HG03457 (cell line): Measurements from ENCODE around the gene TRIO.
"Not testable (repeated sequence)": the region's sequence is repeated elsewhere in the genome, so short reads cannot be mapped to it uniquely, and the experiment has no call there.

ENCODE experiments used
- ATAC-seq: cut with Tn5 transposase; IDR thresholded peaks from one replicate; pipeline ENCODE4 v1.9.1; 2021; ENCODE audit warnings: moderate number of reproducible peaks; ENCODE audit not compliant: unreplicated experiment

Gene TRIO

DNA sequence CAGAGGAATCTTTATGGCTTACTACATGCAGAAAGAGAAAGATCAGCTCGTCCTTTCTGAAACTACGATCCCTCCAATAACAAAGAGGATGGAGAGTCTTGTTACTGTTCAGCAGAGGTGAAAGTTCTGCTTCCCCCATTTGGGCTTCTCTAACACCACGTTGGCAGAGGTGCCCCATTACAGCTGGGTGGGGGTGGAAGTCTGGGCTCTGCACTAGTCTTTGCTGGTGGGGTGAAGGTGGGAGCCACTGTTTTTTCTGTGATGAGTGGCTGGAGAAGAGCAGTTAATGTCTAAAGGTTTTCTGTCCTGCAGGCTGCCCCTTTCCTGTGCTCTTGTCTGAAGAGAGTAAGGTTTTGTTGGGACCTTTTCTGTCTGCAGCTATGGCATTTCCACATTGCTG, 373.8 kb downstream of the TRIO start:
- no peak for ATAC-seq

DNA sequence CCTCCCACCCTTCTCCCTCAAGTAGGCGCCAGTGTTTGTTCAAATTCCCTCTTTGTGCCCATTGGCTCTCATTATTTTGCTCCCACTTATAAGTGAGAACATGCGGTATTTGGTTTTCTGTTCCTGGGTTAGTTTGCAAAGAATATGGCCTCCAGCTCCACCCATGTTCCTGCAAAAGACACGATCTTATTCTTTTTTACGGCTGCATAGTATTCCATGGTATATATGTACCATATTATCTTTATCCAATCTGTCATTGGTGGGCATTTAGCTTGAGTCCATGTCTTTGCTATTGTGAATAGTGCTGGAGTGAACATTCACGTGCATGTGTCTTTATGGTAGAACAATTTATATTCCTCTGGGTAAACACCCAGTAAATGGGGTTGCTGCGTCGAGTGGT, 375.5 kb downstream of the TRIO start:
- no peak for ATAC-seq

DNA sequence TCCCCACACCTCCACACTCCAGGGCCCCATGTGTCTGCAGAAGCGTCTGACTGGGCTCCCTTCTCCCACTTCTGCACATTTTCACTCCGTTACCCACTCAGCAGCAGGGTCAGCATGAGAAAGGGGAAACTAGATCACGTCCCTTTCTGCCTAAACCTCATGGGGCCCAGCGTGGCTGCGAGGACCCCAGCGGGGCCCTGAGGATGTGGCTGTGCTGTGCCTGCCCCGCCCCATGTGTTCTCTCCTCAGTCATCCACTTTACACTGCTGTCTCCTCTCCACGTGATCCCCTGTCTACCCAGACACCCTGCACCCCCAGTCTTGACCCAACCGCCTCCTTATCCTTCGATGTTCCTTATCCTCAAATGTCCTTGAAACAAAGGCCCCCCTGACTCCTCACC, 378.6 kb downstream of the TRIO start:
- no peak for ATAC-seq

DNA sequence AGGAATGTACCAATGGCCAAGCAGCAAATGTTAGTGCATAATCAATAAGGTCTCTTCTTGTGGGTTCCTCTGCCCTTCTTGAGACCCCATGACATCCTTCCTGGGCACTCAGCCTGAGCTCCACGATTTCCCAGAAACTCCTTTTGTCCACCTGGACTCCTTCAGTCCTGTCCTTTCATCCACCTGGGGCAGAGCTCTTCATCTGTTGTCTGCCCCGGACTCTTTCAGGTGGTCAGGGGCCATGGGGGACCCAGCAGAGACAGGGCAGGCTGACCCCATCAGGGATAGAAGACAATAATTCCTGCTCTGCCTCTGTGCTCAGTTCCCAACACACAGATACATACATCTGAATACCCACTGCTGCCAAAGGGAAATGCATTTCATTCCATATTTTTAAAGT, 379.6 kb downstream of the TRIO start:
- no peak for ATAC-seq

DNA sequence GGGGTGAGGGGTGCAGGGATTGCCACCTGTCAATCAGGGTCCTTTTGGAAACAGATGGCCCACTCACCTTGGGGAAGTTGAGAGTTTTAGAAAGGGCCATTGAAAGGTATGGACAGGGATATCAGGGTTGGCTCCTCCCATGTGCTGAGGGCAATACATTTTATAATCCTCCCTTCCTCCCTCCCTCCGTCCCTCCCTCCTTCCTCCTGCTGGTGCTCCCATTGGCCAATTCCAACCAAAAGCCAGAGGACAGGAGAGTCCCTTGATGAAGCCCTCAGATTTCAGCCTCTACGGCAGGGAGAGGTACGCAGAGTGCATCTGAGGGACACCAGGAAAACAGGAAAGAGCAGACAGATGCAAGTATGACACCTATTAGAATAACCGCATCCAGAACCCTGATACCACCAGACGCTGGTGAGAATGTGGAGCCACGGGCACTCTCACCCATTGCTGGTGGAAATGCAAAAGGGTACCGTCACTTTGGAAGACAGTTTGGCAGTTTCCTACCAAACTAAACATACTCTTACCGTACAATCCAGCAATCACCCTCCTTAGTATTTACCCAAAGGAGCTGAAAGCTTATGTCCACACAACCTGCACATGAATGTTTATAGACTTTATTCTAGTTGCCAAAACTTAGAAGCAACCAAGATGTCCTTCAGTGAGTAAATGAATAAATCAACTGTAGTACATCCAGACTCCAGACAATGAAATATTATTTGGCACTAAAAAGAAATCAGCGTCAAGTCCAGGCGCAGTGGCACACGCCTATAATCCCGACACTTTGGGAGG, 380.3 kb downstream of the TRIO start:
- ATAC-seq = no peak

DNA sequence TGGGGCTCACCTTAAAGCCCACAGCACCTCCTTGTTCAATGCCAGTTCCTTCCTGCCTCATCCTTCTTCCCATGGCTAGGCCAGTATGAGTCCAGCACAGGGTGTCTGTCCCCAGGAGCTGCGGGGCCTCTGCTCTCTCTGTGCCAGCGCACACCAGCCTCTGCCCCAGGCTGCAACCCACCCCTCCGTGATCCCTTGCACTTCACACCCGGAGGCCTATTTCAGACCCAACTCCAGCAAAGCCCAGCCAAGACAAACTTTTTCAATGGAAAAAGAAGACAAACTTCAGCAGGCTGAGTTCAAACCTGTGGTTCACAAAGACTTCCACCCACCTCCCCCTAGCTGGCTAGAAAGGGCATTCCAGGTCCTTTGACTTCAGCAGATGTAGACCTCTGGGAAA, 382.3 kb downstream of the TRIO start:
- no peak for ATAC-seq

DNA sequence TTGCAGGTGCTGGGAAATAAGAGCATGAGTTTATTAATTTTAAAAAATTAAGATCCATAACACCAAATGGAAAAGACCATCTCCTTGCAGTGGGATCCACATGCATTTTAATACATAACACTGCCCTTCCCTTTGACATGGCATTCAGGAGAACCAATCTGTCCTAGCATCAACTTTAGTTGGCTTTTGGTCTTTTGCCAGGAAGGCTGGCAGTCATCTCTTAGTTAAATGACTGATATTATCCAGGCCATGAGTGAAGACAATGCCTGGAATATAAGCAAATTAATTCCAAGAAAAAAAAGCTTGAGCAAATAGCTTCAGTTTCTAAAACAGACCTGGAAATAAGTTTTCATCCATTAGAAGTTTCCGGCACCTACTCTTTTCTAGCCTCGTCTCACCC, 383.4 kb downstream of the TRIO start:
- ATAC-seq = no peak

DNA sequence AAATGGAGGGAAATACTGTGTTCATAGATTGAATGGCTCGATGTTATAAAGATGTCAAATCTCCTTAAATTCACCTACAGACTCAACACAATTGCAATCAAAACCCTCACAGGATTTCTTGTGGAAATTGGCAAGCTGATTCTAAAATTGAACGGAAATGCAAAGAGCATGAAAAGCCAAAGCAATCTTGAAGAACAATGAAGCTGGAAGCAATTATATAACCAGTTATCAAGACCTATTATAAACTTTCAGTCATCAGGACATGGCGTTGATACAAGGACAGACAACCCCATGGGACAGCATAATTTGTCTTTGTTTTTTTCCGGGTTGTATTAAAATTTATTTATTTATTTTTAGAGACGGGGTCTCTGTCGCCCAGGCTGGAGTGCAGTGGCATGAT, 385.0 kb downstream of the TRIO start:
- no peak for ATAC-seq

DNA sequence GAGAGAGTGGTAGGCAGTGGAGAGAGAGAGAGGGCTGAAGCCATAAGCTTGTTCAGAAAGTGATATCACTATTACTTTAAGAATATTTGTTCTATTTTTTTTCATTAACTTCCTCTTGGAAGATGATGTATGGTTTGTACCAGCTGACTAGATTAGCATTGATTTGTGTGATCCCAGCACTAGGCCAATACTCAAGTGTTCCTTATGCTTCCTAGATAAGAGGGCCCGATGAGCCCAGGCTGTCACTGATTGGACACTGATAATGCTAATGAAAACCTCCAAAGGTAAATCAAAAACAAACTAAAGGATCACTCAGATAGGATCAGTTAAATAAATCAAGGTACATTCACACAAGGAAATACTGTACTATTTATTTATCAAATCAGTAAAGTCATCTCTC, 385.8 kb downstream of the TRIO start:
- ATAC-seq = no peak

DNA sequence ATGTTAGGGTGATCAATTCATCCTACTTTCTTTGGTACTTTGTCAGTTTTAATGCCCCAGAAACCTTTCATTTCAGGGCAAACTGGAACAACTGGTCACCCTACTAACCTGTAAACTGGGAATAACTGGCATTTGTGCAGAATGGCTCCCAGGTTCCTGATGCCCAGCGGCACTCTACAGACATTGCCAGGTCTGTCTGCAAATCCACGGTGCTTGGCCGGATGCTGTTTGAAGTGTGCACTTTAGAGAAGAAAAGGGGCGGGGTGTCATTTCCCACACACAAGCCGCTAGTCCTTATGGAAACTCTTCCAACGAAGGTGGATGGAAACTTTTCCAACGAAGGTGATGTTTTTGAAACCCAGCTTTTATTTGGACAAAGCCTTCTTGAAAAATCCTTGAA, 388.5 kb downstream of the TRIO start:
- no peak for ATAC-seq

DNA sequence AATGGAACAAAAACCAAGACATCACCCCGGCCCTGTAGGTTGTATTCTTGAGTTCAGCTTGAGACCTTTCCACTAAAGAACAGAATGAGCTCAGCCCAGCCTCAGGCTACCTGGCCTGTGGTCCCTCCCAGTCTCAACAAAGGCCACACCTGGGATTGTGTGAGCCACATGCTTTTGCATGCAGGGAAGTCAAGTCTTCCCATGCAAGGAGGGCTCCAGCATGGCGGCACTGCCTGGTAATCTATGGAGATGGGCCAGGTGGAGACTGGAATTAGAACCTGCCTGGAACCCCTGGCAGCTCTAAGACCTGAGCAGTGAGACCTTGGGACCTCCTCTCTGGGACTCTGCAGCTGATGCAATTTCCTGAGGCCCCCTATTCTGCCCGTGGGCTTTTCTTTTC, 389.0 kb downstream of the TRIO start:
- ATAC-seq = no peak

DNA sequence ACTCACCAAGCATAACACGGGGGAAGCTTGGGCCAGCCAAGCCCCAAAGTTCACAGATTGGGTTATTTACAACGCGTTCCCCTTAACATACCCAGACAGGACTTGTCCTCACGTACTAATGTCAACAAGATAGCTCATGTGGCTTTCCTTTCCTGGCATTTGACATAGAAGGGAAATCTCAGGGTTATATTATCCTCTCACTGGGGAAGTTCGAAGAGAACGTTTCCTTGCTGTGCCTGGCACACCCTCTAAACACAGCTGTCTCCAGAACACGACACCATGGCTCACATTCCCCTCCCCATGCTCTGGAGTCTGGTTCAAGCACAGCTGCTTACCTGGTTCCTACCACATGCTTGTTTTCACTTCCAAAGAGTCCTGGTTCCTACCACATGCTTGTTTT, 391.6 kb downstream of the TRIO start:
- no peak for ATAC-seq

DNA sequence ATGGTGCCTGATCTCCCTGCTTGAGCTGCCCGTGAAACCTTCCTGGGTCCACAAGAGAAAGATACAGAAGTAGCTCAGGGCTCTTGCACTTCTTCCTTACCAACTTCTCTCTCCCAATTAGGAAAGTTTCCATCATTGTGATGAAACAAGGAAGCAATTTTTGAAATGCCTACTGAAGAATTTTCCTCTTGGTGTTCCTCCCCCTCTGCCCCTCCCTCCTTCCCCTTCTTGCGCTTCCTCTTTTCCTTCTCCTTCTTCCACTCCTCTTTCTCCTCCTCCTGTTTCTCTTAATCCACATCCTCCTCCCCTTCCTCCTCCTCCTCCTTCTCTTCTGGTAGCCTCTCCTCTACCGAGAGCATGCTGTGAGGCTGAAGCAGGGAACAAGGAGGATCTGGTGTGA, 402.2 kb downstream of the TRIO start:
- ATAC-seq = no peak

DNA sequence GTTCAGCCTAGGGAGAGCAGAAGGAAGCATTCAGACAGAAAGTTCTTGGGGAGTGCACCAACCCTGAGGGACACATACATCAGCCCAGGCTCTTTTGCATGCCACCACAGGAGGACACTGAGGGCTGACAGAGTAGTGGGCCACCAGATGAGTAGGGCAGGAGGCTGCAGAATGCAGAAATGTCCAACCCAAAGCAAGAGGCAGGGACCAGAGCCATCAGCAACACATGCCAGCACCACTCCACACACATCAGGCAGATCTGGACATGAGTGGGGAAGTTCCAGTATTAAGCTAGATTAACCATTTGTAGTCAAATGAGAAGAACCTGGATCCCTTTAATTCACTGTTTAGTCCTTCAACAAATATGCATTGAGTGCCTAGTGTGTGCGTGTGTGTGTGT, 402.7 kb downstream of the TRIO start:
- ATAC-seq = no peak

DNA sequence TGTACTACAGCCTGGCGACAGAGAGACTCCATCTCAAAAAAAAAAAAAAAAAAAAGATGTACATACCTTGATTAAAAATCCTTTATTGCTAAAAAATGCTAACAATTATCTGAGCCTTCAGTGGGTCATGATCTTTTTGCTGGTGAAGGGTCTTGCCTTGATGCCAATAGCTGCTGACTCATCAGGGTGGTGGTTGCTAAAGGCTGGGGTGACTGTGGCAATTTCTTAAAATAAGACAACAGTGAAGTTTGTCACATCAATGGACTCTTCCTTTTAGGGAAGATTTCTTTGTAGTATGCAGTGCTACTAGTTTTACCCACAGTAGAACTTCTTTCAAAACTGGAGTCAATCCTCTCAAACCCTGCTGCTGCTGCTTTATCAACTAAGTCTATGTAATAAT, 404.5 kb downstream of the TRIO start:
- no peak for ATAC-seq

DNA sequence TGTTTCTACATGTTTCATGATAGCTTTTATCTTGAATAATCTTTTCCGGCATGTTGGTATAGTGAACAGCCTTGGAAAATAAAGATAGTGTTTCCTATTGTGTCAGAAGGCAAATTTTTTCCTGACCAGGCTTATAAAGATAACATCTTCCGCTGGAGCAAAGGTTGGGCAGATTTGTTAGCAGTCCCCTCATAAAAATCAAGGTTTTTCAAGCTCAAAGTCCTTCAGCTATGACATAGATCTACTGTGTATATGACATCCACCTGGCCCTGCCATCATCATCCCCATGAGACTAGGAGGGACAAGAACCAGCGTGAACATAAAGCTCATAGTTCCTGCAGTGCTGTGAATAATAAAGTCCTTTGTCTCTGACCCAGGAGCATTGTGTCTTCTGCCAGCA, 408.1 kb downstream of the TRIO start:
- ATAC-seq = no peak

DNA sequence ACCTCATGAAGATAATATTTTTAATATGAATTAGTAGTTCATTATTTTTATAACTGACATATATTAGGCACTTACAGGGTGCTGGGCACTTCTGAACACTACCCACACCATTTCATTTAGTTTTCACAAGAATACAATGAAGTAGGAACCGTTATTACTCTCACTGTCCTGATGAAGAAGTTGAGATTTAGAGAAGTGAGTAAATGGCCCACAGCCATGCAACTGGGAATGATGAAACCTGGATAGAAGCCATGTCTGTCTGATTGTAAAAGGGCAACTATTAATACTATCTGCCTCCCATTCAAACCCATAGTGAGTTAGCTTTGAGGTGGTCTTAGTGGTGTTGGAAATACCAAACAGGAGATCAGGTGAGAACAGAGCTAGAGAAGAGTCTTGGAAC, 408.9 kb downstream of the TRIO start:
- ATAC-seq = no peak

DNA sequence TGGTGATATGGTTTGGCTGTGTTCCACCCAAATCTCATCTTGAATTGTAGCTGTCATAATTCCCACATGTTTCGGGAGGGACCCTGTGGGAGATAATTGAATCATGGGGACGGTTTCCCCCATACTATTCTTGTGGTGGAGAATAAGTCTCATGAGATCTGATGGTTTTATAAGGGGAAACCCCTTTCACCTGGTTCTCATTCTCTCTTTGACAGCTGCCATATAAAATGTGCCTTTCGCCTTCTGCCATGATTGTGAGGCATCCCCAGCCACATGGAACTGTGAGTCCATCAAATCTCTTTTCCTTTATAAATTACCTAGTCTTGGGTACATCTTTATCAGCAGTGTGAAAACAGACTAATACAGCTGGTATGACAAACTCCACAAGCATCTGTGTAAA, 411.1 kb downstream of the TRIO start:
- ATAC-seq = not testable (repeated sequence)

DNA sequence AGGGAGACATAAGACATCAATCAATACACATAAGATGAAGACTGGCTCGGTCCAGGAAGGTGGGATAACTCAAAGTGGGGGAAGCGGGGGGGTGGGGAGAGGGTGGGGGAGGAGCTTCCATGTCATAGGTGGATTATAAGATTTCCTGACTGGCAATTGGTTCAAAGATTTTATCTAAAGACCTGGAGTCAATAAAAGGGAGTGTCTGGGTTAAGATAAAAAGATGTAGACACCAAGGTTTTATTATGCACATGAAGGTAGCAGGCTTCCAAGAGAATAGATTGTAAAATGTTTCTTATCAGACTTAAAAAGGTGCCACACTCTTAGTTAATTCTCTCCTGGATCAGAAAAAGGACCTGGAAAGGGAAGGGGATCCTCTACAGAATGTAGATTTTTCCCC, 412.9 kb downstream of the TRIO start:
- ATAC-seq = no peak

DNA sequence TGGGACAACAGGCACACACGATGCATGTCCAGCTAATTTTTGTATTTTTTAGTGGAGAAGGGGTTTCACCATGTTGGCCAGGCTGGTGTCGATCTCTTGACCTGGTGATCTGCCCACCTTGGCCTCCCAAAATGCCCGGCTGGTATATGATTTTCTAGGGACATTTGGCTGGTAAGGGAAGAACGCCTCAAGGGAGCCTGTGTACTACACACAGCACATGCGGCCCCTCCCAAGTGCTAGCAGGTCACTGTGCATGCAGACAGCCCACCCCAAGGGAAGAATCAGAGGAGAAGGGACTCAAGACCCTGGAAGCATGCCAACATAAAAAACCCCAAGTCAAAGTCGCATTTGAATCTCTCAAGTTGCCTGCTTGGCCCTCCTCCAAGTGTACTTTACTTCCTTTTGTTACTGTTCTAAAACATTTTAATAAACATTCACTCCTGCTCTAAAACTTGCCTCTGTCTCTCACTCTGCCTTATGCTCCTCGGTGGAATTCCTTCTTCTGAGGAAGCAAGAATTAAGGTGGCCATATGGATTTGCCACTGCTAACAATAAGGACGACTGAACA, 414.1 kb downstream of the TRIO start:
- ATAC-seq = no peak

DNA sequence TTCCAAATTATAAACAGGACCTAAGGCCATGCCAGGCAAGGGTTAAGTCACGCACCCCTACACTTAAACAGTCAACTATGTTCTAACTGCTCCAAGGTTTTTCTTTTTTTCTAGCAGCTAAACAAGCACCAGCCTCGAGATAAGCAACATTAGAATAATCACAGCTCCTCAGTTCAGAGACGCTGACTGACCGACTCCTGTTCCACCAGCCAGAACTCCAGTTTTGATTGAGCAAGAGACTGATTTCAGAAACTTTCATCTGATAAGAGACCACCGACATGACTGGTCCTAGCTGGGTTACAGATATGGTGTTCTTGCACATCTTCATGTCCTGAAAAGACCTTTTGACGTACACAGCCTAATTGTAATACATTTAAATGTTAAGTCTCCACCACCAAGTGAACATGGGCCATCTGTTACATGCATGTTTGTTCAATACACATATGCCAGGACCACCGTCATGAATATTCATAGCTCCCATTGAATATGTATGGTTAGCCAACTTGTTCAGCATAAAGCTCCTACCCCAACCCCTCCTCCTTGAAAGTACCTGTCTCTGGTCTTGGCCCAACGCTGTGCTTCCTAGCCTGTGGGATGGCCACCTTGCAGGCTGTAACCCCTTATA, 414.8 kb downstream of the TRIO start:
- no peak for ATAC-seq
